GM10248 (cell line): Measurements from ENCODE around the gene PLRG1.
"Not testable (repeated sequence)": the region's sequence is repeated elsewhere in the genome, so short reads cannot be mapped to it uniquely, and the experiment has no call there.

Source experiments
- CTCF ChIA-PET: fragments of 300-600 bp; sonication (Branson Sonifier 250); formaldehyde crosslinking; extraction: SDS; loops from one replicate; lab custom pipeline; 2021; ENCODE audit warnings: antibody characterized with exemption; lab: Yijun Ruan, JAX
- POLR2A ChIA-PET: fragments of 350-650 bp; sonication (Branson Sonifier 250); formaldehyde crosslinking; extraction: SDS; loops from one replicate; lab custom pipeline; 2020; ENCODE audit warnings: antibody characterized with exemption; lab: Yijun Ruan, JAX
- DNase-seq: peaks from one replicate; pipeline ENCODE4 v3.0.0; 2012; ENCODE audit errors: extremely low spot score
- TF ChIP-seq, protein P1 (sequence below): IDR thresholded peaks from 2 replicates; pipeline ENCODE4 v1.5.1; 2012; ENCODE audit warnings: mild to moderate bottlenecking, low read depth; ENCODE audit errors: extremely low read depth, missing control alignments, control extremely low read depth

Gene PLRG1

GRCh38 chr4:154549894-154550790 is at the start of gene PLRG1:
PLRG1 (minus strand) TSS chr4:154550400; CDS start chr4:154550308, 92 bp downstream.
- POLR2A ChIA-PET = interaction anchor here (0.7 to 1.1 kb wide), 2 partner anchors 77 to 88 kb away, joined by 3 read pairs; no protein-coding TSS in a partner anchor
- TF ChIP-seq, protein P1, sequence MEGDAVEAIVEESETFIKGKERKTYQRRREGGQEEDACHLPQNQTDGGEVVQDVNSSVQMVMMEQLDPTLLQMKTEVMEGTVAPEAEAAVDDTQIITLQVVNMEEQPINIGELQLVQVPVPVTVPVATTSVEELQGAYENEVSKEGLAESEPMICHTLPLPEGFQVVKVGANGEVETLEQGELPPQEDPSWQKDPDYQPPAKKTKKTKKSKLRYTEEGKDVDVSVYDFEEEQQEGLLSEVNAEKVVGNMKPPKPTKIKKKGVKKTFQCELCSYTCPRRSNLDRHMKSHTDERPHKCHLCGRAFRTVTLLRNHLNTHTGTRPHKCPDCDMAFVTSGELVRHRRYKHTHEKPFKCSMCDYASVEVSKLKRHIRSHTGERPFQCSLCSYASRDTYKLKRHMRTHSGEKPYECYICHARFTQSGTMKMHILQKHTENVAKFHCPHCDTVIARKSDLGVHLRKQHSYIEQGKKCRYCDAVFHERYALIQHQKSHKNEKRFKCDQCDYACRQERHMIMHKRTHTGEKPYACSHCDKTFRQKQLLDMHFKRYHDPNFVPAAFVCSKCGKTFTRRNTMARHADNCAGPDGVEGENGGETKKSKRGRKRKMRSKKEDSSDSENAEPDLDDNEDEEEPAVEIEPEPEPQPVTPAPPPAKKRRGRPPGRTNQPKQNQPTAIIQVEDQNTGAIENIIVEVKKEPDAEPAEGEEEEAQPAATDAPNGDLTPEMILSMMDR = no peak
- CTCF ChIA-PET = interaction anchor here (0.8 to 20.2 kb wide), 14 partner anchors 9 to 219 kb away, joined by 3 to 550 read pairs (median 4); partner anchors contain the start of genes FGA, FGB and FGG
- peak; percentile 93 for DNase-seq

- ChIA-PET POLR2A (no interaction called here), CTCF (interaction anchor here (1.0 to 1.1 kb wide), 2 partner anchors 10 to 20 kb away, joined by 3 to 4 read pairs; no protein-coding TSS in a partner anchor)
- TF ChIP-seq, protein P1 = no peak
- DNase-seq = no peak
Observed at GRCh38 chr4:154597798-154598774, 47.9 kb upstream of the PLRG1 start.

GRCh38 chr4:154597281-154597680 is 47.1 kb upstream of the PLRG1 start:
- POLR2A ChIA-PET, CTCF ChIA-PET, DNase-seq: not testable (repeated sequence)

DNA sequence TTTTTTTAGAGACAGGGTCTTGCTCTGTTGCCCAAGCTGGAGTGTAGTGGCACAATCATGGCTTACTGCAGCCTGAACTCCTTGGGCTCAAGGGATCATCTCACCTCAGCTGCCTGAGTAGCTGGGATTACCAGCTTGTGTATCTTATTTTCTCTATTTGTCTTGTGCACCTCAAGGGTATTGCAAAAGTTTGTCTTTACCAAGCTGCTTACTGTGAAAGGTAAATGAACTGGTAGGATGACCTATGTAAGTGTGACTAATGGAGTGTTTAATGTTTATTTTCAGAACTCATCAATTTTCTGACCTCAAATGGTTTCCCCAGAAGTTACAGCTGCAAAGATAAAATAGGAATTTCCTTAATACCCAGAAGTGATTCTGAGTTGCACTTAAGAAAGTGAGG is 45.6 kb upstream of the PLRG1 start:
- ChIA-PET CTCF (interaction anchor here (1.1 to 3.4 kb wide), 8 partner anchors 10 to 40 kb away, joined by 3 to 19 read pairs (median 5); no protein-coding TSS in a partner anchor), POLR2A (no interaction called here)
- TF ChIP-seq, protein P1 = no peak
- no peak for DNase-seq

- POLR2A ChIA-PET, DNase-seq: not testable (repeated sequence)
- CTCF ChIA-PET = interaction anchor here (0.9 to 3.4 kb wide), 10 partner anchors 9 to 42 kb away, joined by 3 to 19 read pairs (median 4); no protein-coding TSS in a partner anchor
Observed at GRCh38 chr4:154594343-154594742, 44.1 kb upstream of the PLRG1 start.

DNA sequence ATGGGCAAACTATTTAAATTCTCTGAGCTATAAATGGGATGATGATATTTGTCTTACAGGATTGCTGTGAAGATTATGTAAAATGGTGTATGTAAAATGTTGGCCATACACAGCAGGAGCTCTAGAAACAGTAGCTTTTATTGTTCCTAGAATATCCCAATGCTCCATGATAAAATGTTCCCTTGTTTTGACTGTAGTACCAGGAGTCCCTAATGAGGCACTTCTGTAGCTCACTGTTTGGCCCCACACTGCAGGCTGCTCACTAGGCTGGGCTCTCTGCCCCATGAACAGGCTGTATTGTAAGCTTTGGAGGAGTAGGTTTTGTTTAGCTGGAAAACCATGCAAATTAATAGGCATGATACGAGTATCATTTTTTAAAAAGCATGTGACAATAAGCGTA is 43.7 kb upstream of the PLRG1 start:
- ChIA-PET POLR2A (no interaction called here), CTCF (interaction anchor here (0.7 to 3.4 kb wide), 9 partner anchors 9 to 42 kb away, joined by 3 to 19 read pairs (median 4); no protein-coding TSS in a partner anchor)
- no peak for DNase-seq
- TF ChIP-seq, protein P1 = no peak

- ChIA-PET POLR2A (no interaction called here), CTCF (interaction anchor here (1.4 to 1.5 kb wide), 2 partner anchors 27 to 39 kb away, joined by 3 to 4 read pairs; no protein-coding TSS in a partner anchor)
- TF ChIP-seq, protein P1 = no peak
- DNase-seq = no peak
Observed at GRCh38 chr4:154591890-154592289, 41.7 kb upstream of the PLRG1 start.
